Gastrocnemius medialis (tissue), 4 donors: ENCODE data around the gene TTYH3.

Experiments
- POLR2A ChIP-seq, 2 donors: fragments of 450-650 bp; IDR thresholded peaks; one replicate each; pipeline ENCODE4 v1.6.1; 2017; ENCODE audit warnings: antibody characterized with exemption in 2 of 2, mild to moderate bottlenecking in 2 of 2, moderate library complexity in 2 of 2
- TF ChIP-seq, protein P1 (sequence below), 5 experiments: fragments of 450-650 bp in 3 of 5; fragments of 200-600 bp in 2 of 5; sonication (generic) in 2 of 5; IDR thresholded peaks in 4 of 5; conservative IDR thresholded peaks in 1 of 5; 1 replicate in 4 of 5; 2 replicates in 1 of 5; pipeline ENCODE4 v1.5.1; 2016 to 2019; ENCODE audit warnings: antibody characterized with exemption in 5 of 5, mild to moderate bottlenecking in 3 of 5, moderate library complexity in 3 of 5

DNA sequence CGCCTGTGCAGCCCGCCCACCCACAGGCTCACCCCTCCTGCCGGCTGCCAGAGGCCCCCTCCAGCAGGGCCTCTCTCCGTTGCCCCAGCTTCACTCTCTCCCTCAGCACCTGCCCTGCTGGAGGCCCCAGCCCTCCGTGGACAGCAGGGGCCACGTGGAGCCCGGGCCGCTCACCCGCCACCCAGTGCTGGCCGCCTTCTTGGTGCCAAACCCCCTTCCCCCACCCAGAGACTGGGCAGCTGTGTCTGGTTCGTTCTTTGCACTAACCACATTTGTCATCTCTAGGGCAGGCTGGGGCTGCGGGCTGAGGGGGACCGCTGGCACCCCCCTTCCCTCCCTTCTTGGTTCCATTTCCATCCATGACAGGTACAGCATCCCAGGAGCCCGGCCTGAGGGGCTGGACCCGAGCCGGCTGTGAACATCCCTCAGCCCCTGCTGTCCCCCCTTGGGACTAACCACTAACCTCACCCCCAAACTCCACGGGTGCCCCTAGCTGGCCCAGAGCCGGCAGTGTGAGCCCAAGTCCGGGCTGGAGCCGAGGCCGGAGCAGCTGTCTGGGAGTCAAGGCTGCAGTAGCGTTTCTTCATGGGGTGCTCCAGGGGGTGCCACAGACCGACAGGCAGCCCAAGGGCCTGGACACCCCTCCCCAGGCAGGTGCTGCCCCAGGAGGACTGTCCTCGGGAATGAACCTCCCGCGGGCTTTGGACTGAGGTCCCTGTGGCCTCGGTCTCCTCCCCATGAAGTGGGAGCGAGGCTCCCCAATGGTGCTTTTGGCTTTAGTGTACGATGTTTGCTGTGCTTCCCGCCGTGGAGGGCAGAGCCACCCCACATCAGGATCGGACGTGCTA lies 30.7 kb downstream of the TTYH3 start:
- no peak for TF ChIP-seq POLR2A (IDR thresholded peaks at IDR 0.05)
- TF ChIP-seq, protein P1, sequence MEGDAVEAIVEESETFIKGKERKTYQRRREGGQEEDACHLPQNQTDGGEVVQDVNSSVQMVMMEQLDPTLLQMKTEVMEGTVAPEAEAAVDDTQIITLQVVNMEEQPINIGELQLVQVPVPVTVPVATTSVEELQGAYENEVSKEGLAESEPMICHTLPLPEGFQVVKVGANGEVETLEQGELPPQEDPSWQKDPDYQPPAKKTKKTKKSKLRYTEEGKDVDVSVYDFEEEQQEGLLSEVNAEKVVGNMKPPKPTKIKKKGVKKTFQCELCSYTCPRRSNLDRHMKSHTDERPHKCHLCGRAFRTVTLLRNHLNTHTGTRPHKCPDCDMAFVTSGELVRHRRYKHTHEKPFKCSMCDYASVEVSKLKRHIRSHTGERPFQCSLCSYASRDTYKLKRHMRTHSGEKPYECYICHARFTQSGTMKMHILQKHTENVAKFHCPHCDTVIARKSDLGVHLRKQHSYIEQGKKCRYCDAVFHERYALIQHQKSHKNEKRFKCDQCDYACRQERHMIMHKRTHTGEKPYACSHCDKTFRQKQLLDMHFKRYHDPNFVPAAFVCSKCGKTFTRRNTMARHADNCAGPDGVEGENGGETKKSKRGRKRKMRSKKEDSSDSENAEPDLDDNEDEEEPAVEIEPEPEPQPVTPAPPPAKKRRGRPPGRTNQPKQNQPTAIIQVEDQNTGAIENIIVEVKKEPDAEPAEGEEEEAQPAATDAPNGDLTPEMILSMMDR (IDR thresholded peaks at IDR 0.05 in 4 of 5, conservative IDR thresholded peaks at IDR 0.05 in 1 of 5), result no peak
